ENCODE measurements around the gene SETD1B. TPM values are rescaled to one million over a fixed set of nuclear protein-coding genes. Genes with fewer than 3 reads are reported as not detected.
A peak's percentile ranks its signal among the peaks of the same experiment; 100 is the strongest.

SETD1B gene
- total RNA-seq, 3 donors from 2014 or later, result 4.2 to 7.9 (median 6.1) TPM

GRCh38 chr12:121792607-121793439 lies 11.0 kb upstream of the SETD1B start:
- H3K27me3 ChIP-seq, result no peaks in the 10 kb centered on the region
- peak overlapping the region; percentile 30 to 73 (median 53) for H3K4me3 ChIP-seq
- no peak for DNase-seq (ENCODE audit: low spot score in 2 of 2)
- no peaks in the 10 kb centered on the region for H3K9me3 ChIP-seq
- TF ChIP-seq CTCF (IDR thresholded peaks at IDR 0.05), result no peak
- TF ChIP-seq POLR2AphosphoS5 (IDR thresholded peaks at IDR 0.05), result no peak
- TF ChIP-seq POLR2A (IDR thresholded peaks at IDR 0.05), result no peak
- intact Hi-C loops (cut with DNase I; ENCODE audit: low total_unique reads), result loop anchor here (5.0 kb wide), 1 partner anchor 514 kb away; no protein-coding TSS in a partner anchor
- no peaks in the 10 kb centered on the region for H3K36me3 ChIP-seq
- peak overlapping the region; percentile 28 to 75 for H3K27ac ChIP-seq
- peaks cover 6 to 27% of the 10 kb centered on the region in 2 donors for H3K4me1 ChIP-seq

GRCh38 chr12:121793440-121793837 lies 10.4 kb upstream of the SETD1B start, which contains the start of gene RHOF:
Gene RHOF (minus strand): TSS chr12:121793688. CDS start chr12:121793633, 55 bp downstream.
- DNase-seq (ENCODE audit: low spot score in 2 of 2), result no peak
- intact Hi-C loops (cut with DNase I; ENCODE audit: low total_unique reads), result loop anchor here (5.0 kb wide), 1 partner anchor 514 kb away; no protein-coding TSS in a partner anchor
- no peaks in the 10 kb centered on the region for H3K36me3 ChIP-seq
- H3K27ac ChIP-seq, result peak within 1 kb of the TSS; percentile 75 to 87
- peaks cover 10 to 33% of the 10 kb centered on the region in 2 donors for H3K4me1 ChIP-seq
- TF ChIP-seq CTCF (IDR thresholded peaks at IDR 0.05) (no peak), POLR2AphosphoS5 (IDR thresholded peaks at IDR 0.05) (no peak), POLR2A (IDR thresholded peaks at IDR 0.05) (no peak)
- H3K4me3 ChIP-seq, result peak within 1 kb of the TSS; percentile 30 to 73 (median 53)
- H3K9me3 ChIP-seq, result no peaks in the 10 kb centered on the region
- no peaks in the 10 kb centered on the region for H3K27me3 ChIP-seq

GRCh38 chr12:121793838-121794533 lies 9.8 kb upstream of the SETD1B start:
- Histone ChIP-seq H3K4me3 (peak overlapping the region; percentile 30 to 73 (median 53)), H3K27ac (peak overlapping the region; percentile 75 to 87), H3K9me3 (no peaks in the 10 kb centered on the region), H3K36me3 (no peaks in the 10 kb centered on the region), H3K27me3 (no peaks in the 10 kb centered on the region), H3K4me1 (peaks cover 14 to 38% of the 10 kb centered on the region in 2 donors)
- TF ChIP-seq CTCF (IDR thresholded peaks at IDR 0.05) (peak; percentile 100), POLR2A (IDR thresholded peaks at IDR 0.05) (no peak), POLR2AphosphoS5 (IDR thresholded peaks at IDR 0.05) (peak; percentile 51 to 81 (median 67))
- intact Hi-C loops (cut with DNase I; ENCODE audit: low total_unique reads), result loop anchor here (5.0 kb wide), 1 partner anchor 513 kb away; no protein-coding TSS in a partner anchor
- peak; percentile 84 to 89 for DNase-seq (ENCODE audit: low spot score in 2 of 2)

GRCh38 chr12:121794534-121795033 lies 9.2 kb upstream of the SETD1B start:
- peak overlapping the region; percentile 11 to 73 (median 53) for H3K4me3 ChIP-seq
- H3K36me3 ChIP-seq, result no peaks in the 10 kb centered on the region
- peaks cover 14 to 38% of the 10 kb centered on the region in 2 donors for H3K4me1 ChIP-seq
- TF ChIP-seq POLR2AphosphoS5 (IDR thresholded peaks at IDR 0.05) (no peak), POLR2A (IDR thresholded peaks at IDR 0.05) (no peak)
- no peak for DNase-seq (ENCODE audit: low spot score in 2 of 2)
- H3K9me3 ChIP-seq, result no peaks in the 10 kb centered on the region
- intact Hi-C loops (cut with DNase I; ENCODE audit: low total_unique reads), result loop anchor here (1.0 to 5.0 kb wide), 3 partner anchors 18 to 513 kb away; partner anchors contain the start of gene BCL7A
- no peaks in the 10 kb centered on the region for H3K27me3 ChIP-seq
- peak overlapping the region; percentile 75 to 87 for H3K27ac ChIP-seq
